Measurements from ENCODE around the gene ZFHX3.
A peak's percentile ranks its signal among the peaks of the same experiment; 100 is the strongest.

Gene ZFHX3

DNA sequence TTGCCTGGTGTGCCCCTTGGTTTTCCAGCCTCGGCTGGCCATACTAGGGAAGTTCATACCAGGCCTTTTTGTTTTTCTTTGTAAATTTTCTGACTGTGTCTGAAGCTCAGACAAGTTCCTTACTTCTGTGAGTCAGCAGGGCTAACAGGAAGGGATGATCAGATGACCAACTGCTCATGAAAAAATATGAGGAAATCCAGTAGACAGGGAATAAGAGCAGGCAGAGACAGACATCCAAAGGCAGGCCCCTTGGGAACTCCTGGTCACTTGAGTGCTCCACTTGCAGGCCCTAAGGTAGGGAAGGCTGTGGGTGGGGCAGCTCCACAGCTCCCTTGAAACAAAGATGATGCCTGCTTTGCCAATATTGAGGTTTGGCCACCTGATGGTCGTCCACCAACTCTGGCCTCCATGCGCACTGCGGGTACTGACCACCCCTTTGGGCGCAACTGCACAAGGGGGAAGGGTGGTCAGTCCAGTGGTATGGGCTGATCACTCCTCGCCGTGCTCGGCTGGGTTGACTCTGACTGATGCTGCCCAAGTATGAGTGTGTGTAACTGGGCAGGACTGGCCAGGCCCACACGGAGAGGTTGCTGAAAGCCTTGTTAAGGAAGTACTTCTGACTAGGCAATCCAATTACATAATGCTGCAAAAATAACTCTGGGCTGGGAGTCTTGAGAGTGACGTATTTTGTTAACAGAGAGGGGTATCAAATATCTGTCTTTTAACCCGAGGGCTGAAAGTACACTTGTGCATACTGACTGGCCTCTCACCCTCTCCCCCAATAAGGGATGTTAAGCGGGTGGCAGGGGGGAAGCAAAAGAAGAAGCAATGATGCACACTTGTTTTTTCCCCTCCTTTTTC is 20.8 kb upstream of the ZFHX3 start:
- no peak for DNase-seq

DNA sequence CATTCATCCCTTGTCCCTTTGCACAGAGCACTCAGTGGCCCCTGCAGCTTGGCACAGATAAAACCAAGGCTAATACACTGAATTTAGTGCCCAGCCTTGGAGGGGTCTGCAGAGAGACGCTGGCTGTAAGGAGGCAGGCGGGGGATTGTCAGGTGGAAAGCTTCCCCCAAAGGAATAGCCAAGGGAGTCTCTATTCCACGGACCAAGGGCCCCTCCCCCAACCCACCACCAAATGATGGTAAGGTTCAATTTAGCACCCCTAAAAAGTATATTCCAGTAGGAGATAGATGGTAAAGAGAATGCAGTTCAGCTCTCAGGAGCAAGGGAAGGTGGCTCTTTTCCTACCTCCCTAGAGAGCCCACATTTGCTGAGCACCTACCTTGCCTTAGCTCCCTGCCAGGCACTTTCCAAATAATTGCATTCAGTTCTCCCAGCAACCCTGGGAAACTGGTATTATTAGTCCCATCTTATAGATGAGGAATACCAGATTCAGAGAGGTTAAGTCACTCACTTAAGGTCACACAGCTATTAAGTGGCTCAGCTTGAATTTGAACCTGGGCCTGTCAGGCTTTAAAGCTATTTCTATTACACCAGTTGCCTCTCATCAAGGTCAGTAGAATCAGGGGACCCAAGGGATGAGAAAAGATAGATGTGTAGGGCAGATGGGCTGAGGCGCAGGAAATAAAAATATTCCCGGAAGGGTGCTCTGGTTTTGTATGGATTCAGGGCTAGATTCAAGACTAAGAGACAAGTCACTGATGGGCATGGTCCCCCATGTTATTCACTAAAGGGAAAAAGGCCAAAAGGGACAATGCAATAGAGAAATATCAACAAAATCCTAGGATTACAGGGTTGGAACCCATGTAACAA is 20.0 kb upstream of the ZFHX3 start:
- no peak for DNase-seq

DNA sequence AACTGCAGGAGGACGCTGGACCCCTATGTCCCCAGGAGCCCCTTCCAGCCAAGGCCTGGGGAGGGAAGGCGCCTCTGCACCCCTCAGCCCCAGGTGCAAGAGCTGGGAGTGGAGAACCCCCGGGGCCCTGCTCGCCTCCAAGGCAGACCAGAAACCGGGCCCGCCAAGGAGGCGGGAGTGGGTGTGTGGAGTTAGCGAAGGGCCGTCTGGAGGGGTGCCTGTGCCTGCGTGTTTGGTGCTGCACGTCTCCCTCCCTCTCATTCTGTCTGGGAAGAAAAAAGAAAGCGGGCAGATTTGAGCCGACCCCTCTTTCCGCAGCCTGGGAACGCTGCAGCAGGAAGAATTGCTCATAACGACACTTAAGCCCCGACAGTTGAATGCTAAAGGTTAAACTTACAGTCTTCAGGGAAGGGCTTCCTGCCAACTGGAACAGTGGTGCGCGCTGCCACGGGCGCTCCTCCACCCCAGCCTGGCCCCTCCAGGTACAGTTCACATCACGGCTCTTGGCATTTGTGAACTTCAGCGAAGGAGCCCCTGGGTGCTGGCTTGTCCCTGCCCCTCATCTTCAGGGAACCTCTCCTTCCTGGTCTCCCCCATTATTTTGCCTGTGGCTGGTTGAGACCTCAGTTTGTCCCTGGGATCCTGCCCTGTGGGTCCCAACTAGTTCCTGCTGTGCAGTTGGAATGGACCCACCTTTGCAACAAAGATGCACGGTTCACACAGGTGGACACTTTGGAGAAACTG is 19.2 kb upstream of the ZFHX3 start:
- DNase-seq, result no peak

DNA sequence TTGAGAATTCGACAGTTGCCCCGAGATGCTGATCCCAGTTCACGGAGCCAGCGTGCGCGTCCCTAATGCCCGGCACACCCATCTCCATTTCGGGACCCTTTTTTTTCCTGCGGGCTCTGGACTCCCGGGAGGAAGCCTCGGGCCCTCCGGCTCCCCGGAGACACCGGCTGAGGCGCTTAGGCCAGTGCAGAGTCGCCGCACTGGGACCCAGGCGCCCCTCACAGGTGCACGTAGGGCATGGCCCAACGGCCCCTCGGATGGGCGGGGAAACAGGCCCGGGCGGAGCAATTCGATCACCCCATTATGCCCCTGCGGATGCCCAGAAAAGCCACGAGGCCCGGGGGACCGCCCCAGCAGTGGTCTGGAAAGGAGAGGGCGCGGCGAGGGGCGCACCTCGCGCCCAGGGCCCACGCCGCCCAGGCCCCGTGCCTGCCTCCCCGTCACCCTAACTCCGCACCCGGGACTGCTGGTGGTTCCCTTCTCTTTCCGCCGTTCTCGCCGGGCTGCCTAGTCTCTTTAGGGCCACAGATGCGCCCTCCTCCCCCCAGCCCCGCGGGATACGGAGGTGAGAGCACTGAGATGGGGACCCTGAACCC is 18.5 kb upstream of the ZFHX3 start:
- no peak for DNase-seq

DNA sequence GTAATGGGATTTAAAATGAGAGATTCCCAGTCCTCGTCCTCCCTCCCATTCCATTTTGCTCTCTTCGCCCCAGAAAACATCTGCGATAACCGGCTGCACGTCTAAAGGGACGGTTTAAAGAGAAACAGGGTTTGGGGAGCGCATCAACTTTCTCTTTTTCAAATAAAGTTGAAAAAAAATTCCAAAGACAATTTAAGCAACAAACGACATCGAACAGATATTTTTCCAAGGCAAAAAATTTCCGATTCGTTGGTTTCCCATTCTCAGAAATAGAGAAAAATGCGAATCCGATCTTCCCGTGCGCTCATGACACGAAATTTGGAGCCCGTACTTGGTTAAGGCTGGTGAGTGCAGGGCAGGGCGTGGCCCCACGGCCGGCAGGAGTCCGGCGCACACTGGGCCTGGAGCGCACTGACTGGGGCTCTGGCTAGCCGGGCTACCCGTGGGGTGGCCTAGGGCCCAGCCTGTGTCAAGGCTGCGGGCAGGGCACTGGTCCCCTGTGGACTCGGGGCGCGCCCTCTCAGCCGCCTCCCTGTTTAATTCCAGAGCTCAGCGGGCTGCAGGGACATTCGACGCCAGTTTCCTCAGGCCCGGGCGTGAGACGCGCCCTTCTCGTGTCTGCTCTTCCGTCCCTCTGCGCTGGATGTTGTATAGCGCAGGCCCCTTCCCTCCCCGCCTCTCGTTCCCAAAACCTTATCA is 17.9 kb upstream of the ZFHX3 start:
- DNase-seq, result no peak

DNA sequence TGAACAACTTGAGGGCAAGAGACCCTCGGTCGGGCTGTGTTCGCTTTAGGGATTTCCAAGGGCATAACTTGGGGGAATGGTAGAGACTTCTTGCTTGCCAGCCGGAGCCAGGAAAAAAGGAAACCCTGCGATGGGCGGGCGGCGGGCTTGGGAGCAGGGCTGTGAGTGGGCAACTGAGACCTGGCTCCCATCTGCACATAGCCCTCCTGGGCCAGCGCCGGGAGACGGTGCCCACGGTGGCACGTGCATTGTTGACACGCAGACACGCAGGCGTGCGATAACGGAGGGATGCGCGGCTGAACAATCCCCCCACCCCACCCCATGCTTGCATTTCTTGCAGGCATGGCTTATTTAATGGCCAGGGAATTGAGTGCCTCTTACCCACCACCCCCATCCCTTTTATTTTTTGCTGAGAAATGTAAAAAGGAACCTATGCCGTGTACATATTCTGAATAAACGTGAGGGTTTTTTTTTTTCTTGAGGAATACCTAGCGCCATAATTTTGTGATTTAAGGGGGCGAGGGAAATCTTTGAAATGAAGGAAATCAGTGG is 17.1 kb upstream of the ZFHX3 start:
- no peak for DNase-seq

DNA sequence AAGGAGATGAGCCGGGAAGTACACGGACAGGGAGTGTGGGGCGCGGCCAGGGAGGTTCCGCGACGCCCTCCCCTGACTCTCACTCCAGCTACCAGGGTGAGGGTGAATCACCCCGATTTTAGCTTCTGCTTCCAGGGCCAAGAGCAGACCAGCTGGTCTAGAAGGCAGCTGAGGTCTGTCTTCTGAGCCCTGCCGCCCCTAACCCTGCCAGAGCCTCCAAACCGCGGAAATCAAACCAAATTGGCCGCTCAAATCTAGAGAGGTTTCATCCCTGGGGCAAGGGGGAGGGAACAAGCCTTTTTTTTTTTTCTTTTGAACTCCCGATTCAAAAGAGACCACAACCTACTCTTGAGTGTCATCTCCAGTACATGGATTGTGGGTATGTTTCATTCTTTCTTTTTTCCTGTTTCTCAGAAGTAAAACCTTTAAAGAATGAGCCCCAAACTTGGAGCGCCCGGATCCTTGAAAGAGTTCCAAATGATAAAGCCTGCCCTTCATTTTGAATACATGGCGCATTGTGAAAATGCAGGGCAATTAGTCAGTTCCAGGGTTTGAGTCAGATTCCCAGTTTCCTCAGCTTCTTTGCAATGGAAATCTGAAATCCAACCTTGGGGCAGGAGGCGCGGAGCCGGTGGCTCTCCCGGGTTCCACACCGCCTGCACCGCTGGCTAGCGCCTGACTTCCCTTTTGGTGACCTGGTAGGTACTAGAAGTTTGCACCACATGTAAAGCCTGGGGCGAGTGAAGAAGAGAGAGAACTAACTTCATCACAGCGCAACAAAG is 16.5 kb upstream of the ZFHX3 start:
- DNase-seq, result no peak

DNA sequence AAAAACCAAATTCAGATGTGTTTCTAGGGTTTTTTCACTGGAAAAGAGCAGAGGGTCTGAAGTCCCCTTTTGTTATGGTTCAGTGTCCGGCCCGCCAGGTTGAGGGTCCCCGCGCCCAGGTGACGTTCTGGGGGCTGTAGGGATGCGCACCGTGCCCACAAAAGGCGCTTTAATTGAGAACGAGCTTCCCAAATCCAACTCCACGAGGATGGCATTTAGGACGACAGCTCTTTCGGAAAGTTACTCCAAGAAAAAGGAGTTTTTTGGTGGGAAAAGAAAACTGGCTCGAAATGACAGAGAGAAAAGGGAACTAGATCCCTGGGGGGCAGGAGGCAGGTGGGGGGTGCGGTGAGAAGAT is 15.9 kb upstream of the ZFHX3 start:
- no peak for DNase-seq

DNA sequence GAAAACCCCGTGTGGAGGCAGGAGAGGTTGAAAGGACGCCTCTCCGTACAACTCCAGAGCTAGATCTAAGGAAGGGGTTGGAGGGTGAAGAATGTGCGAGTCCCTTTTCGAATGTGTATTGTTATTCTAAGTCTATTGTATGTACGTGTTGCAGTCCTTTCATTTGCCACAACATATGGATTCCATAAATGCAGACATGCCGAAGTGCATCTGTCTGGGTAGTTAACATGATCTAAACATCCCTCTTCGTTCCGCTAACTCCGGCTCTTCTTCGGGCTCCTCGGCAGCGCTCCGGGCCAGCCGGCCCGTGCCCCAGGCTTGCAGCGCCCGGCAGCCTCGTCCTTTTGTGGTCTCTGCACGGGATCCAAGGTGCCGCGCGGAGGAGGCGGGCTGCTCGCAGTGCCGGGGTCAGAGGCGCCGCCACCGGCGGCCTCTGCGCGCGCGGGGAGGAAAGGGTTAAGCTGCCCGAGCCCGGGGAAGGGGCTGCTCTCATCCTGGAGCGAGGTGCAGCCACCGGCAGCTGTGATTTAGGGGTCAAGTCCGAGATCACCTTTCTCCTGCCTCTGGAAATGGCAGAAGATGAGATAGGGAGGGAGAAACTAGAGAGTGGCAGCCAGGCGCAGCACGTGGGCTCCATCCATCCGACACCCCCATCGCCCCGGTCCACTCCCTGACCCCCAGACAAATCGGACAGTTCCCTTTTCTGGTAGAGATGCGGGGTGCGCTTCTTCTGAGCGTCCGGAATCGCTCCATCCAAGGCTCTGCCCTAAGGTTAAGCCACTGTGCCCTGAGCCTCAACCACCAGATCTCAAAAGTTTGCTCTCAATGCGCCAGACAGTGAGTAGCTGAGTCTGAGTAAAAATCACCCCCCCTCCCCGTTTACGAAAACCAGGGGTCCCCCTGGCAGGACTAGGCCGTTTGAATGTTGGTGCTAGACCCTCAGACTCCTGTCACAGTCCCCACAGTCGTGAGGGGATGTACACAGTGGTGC is 15.1 kb upstream of the ZFHX3 start:
- DNase-seq, result no peak

DNA sequence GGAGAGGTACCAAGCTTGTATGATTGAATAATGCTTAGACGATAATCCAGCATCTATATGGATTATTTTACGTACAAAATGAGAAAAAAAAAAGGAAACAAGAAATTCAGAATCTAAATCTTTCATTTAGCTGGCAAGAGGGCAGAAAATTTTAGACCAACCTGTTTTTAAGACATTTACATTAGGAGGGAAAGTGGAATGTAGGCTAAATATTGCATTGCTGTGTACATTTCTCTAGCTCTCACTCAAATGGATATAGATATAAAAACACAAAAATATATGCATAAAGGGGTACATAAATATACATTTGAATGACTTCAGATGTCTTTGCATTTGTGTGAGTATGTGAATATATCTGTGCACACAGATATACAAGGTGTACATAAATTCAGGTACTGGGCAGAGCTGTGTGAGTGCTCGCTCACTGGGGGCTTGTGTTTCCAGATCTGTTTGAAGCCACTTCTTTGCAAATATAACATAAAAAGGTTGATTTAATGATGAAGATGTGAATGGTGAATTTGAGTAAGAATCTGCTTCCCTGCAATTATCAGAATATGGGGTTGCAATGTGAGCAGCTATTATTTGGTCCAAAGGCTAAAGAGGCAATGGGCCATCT is 14.2 kb upstream of the ZFHX3 start:
- no peak for DNase-seq

DNA sequence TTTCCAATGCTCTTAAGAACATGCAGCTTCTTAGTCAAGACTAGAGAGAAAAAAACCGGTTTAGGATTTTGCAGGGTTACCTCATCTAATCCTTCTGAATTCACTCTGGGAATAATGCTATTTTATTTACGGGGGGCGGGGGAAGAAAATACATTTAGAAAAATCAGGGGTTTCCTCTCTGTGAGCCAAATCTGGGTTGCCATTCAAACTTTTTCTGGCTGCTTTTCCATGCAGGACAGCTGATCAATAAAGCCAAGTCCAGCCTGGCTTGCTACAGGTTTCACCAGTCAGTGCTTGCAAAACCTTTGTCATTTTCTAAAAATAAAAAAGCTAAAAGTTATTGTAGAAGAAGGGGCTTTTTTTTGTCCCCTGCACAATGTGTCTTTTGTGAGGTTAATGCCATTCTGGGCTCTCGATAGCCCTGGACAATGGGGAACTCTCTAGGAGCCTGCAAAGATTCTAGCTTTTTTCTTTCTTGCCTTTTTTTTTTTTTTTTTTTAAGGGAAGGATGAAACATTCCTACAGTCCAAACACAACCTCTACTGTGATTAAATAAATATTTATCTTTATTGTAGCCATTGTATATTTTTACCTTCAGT is 13.1 kb upstream of the ZFHX3 start:
- no peak for DNase-seq

DNA sequence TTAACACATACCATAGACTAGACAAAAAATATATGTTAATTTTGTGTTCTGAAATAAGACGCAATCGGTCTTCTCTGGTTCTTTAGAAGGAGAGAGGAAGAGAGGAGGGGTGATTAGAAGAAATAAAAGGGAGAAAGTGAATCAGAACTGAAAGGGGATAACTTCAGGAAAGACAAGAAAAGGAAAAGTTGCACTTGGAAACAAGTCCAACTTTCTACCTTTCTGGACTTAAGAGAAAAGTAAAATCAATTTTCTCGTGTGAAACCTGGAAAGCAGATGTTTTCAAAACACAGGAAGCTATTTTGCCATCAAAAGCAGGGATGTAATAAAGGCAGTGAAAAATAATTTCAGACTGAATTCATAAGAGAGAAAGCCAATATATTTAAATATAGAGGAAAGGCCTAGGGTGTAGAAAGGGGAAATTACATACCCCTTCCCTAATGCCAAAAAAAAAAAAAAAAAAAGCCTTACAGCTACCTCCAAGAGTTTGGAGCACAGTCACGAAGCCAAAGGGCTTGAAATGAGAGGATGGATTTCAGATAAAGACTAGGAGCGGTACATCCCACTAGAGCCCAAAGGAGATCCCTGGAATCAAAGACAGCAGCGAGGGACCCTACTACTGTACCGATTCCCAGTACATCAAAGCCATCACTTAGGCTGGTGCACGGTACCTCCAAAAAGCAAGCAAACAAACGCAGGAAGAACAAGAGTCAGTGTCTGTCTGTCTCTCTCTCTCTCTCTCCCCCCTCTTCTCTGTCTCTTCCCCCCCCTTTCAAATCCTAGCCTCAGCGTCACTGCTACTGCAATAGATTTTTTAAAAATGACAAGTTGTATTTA is 12.1 kb upstream of the ZFHX3 start:
- DNase-seq, result no peak

DNA sequence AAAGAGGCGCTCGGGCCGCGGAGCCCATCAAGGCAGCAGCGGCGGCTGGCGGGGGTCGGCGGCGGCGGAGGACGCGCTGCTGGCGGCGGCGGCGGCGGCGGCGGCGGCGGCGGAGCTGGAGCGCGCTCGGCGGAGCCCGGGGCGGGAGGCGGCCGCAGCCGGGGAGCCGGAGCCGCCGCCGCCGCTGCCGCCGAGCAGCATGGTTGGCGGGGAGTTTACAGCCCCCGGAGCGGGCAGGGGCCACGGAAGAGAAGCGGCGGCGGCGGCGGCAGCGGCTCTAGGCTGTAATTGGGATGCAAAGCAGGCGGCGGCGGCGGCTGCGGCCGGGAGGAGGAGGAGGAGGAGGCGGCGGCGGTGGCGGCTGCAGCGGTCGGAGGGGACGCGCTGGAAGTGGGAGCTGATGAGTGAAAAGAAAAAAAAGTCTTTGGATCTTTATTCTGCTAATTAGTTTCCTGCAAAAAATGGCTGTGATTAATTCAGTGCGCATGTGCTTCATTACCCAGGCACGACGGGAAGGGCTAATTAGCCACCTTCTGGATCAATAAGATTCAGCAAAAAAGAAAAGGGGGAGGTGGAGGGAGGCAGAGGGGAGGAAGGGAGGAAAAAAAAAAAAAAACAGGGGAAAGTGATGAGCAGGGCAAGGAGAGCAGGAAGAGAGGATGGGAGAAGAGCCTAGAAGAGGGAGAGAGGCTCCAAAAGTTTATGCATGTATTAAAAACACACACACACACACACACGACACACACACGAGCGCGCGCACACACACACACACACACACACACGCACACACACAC is 10.9 kb upstream of the ZFHX3 start:
- peak; percentile 10 for DNase-seq

DNA sequence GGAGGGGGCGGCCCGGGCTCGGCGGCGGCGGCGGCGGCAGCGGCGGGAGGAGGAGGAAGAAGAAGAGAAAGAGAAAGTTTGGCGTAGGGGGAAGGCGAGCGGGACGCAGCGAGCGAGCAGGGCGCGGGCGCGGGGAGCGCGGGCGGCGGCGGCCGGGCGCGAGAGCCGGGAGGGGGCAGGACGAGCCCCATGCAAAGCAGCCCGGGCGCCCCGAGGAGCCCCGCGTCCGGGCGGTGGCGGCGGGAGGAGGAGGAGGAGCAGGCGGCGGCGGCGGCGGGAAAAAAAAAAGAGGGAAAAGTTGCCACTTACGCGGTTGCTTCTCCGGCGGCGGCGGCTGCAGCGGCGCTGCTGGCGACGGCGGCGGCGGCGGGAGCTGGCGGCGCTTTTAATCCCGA is 10.3 kb upstream of the ZFHX3 start:
- DNase-seq, result peak; percentile 5

DNA sequence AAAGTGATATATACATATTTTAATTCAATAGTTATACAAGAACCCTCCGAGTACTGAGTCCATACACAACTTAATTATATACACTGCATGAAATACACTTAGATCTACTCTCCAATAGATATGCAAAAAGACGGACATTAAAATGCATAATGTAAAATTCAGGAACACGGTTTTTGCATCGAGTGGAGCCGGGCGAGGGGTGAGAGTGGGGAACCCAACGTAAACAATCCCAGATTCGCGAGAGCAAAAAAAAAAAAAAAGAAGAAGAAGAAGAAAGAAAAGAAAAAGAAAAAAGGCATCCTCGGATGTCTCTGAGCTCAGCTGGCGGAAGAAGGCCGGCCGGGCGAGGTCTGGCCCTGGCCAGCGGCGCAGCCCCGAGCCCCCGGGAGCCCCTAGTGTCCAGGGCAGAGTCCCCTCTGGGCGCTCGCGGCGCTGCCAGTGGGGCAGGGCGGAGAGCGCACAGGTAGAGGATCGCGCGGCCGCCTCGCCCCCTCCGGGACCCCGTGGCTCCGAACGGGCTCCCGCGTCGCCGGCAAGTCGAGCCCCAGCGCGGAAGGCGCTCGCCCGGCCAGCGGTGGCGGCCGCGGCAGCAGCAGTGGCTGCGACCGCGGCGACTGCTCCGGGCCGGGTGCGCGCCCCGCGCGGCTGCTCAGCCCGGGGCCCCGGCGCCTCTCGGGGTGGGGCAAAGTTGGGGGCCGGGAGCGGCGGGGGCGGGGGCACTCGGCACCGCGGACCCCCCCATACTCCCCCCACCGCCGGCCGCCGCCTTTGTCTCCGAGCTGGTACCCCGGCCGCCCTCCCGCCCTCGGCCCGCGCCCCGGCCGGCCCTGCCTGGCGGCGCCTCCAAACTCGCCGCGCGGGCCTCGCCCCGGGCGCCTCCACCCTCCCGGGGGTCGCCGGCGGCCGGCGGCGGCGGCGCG is 9.6 kb upstream of the ZFHX3 start:
- no peak for DNase-seq

DNA sequence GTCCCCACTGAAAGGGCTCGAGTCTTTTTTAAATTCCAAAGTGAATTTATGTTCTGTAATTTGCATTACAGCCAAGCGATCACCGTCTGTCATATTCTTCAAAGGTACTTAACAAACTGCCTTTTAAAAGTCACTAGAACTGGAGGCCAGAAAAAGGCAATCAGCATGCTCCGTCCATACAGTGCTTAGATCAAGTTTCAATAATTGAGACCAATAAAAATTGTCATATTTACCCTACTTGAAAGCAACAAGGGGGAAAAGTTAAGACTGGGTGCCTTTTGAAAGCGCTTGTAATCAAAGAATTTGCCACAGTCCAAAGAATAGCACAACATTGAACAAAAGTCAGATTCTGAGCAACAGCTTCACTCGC is 9.0 kb upstream of the ZFHX3 start:
- no peak for DNase-seq

Measured in T1000 (cell line).